A204.1 (cell line): Measurements from ENCODE around the gene AP2A1.

Experiments
- FAIRE-seq: peaks from 2 replicates; lab custom pipeline; 2012; peaks lifted over from hg19 to GRCh38; lab: Jason Lieb, UNC

AP2A1 gene

GRCh38 chr19:49793561-49793840 is 26.7 kb downstream of the AP2A1 start:
- no peak for FAIRE-seq

GRCh38 chr19:49795615-49796014 is 28.8 kb downstream of the AP2A1 start:
- no peak for FAIRE-seq

- FAIRE-seq: no peak
Observed at GRCh38 chr19:49798574-49798973, 31.8 kb downstream of the AP2A1 start.

GRCh38 chr19:49799271-49799797 is 32.5 kb downstream of the AP2A1 start:
- no peak for FAIRE-seq

GRCh38 chr19:49799798-49800376 is 33.1 kb downstream of the AP2A1 start:
- FAIRE-seq: no peak

- FAIRE-seq: no peak
Observed at GRCh38 chr19:49800771-49801170, 34.0 kb downstream of the AP2A1 start.

GRCh38 chr19:49801401-49801888 is 34.6 kb downstream of the AP2A1 start:
- FAIRE-seq: no peak

GRCh38 chr19:49801966-49802661 is 35.3 kb downstream of the AP2A1 start:
- FAIRE-seq: no peak

GRCh38 chr19:49802836-49803528 is 36.2 kb downstream of the AP2A1 start:
- FAIRE-seq: no peak

- FAIRE-seq: no peak
Observed at GRCh38 chr19:49803529-49803856, 36.7 kb downstream of the AP2A1 start.

GRCh38 chr19:49805822-49806619 is 39.2 kb downstream of the AP2A1 start:
- no peak for FAIRE-seq

- no peak for FAIRE-seq
Observed at GRCh38 chr19:49806620-49806959, 39.8 kb downstream of the AP2A1 start.

GRCh38 chr19:49807058-49807903 is 40.5 kb downstream of the AP2A1 start:
- no peak for FAIRE-seq

- FAIRE-seq: no peak
Observed at GRCh38 chr19:49807904-49808675, 41.3 kb downstream of the AP2A1 start.

- no peak for FAIRE-seq
Observed at GRCh38 chr19:49808711-49809159, 41.9 kb downstream of the AP2A1 start.

GRCh38 chr19:49809160-49809940 is 42.5 kb downstream of the AP2A1 start:
- FAIRE-seq: no peak

- no peak for FAIRE-seq
Observed at GRCh38 chr19:49809941-49810389, 43.2 kb downstream of the AP2A1 start.

- no peak for FAIRE-seq
Observed at GRCh38 chr19:49811328-49811727, 44.5 kb downstream of the AP2A1 start.

GRCh38 chr19:49812452-49812996 is 45.7 kb downstream of the AP2A1 start:
- FAIRE-seq: no peak
